GM12864 (cell line): ENCODE data around the gene HOXD1.

Experiments used
- DNase-seq: peaks from one replicate; pipeline ENCODE4 v3.0.0-alpha.2; 2011; ENCODE audit warnings: low read depth
- H3K4me3 ChIP-seq: 2 replicates; pipeline ENCODE4 v1.5.1; 2011; ENCODE audit warnings: mild to moderate bottlenecking, low read depth, low read length, control low read depth
- TF ChIP-seq, protein P1 (sequence below): IDR thresholded peaks from 2 replicates; pipeline ENCODE4 v1.5.1; 2011; ENCODE audit warnings: low read depth, mild to moderate bottlenecking, moderate library complexity, low read length, control low read depth, inconsistent platforms; ENCODE audit errors: missing control alignments

The HOXD1 gene

GRCh38 chr2:176155356-176156044 is 33.0 kb upstream of the HOXD1 start:
- DNase-seq = no peak
- TF ChIP-seq, protein P1, sequence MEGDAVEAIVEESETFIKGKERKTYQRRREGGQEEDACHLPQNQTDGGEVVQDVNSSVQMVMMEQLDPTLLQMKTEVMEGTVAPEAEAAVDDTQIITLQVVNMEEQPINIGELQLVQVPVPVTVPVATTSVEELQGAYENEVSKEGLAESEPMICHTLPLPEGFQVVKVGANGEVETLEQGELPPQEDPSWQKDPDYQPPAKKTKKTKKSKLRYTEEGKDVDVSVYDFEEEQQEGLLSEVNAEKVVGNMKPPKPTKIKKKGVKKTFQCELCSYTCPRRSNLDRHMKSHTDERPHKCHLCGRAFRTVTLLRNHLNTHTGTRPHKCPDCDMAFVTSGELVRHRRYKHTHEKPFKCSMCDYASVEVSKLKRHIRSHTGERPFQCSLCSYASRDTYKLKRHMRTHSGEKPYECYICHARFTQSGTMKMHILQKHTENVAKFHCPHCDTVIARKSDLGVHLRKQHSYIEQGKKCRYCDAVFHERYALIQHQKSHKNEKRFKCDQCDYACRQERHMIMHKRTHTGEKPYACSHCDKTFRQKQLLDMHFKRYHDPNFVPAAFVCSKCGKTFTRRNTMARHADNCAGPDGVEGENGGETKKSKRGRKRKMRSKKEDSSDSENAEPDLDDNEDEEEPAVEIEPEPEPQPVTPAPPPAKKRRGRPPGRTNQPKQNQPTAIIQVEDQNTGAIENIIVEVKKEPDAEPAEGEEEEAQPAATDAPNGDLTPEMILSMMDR = no peak

DNA sequence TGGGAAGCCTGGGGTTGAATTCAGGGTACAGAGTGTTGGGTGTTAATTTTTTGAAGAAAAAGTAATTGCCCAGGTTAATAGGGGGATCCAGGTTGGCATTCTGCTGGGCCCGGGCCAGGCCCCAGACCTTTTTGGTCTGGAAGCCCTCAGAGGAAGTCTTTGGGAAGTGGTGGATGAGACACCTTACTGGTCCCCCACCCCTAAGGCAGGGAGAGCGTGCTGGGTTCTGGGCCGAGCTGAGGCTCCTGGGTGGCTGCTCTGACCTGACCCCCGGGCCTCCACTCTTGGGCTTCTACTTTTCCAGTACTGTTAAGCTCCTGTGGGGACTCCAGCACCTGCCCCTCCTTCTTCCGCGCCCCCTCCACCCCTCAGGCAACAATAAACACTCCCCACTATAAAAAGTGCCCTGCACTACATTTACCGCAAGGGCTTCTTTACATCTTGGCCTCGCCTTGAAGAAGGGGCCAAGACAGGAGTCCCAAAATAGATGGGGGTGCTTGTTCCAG is 32.1 kb upstream of the HOXD1 start:
- no peak for DNase-seq
- H3K4me3 ChIP-seq = no peak overlapping the region
- TF ChIP-seq, protein P1 = no peak

More at GRCh38 chr2:176155356-176156044, 33.0 kb upstream of the HOXD1 start:
- H3K4me3 ChIP-seq = no peak overlapping the region

DNA sequence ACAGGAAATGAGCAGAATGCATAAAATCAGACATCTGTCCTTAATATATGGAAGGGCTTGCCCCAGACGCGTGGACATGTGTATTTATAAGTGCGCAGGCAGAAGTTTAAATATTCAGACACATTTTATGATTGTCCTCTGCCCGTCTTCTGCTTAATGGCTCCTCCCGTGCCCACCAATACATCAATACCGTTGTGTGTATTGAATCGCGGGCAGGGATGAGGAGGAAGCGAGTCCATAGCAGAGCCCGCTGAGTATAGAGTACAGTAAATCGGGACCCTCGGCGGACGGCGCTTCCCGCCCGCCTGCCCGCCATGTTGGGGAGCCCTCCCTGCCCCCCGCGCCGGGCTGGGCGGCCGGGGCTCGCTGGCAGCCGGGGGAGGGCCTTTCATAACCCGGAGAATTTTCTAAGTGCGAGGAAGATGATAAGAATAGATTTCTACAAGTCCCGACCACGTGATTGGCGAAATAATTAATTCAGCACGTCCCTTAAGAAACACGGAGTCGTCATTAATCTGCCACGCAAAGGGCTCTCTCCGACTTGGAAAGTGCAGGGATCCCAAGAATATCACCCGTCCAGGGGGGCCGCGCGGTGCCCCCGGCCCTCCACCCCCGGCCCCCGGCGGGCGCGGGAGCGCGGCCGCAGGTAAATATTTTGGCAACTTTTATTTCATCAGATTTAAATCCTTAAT is 31.5 kb upstream of the HOXD1 start, which contains the start of gene HOXD3:
HOXD3 (plus strand) TSS at position 501 of the 692 bp plus-strand sequence. CDS start 11,808 bp downstream, outside the sequence.
- H3K4me3 ChIP-seq = no peak within 1 kb of the TSS
- DNase-seq = no peak
- TF ChIP-seq, protein P1 = no peak

- TF ChIP-seq, protein P1 = no peak
- no peak for DNase-seq
- H3K4me3 ChIP-seq = no peak overlapping the region
Measured at GRCh38 chr2:176157499-176158185, 30.8 kb upstream of the HOXD1 start.

DNA sequence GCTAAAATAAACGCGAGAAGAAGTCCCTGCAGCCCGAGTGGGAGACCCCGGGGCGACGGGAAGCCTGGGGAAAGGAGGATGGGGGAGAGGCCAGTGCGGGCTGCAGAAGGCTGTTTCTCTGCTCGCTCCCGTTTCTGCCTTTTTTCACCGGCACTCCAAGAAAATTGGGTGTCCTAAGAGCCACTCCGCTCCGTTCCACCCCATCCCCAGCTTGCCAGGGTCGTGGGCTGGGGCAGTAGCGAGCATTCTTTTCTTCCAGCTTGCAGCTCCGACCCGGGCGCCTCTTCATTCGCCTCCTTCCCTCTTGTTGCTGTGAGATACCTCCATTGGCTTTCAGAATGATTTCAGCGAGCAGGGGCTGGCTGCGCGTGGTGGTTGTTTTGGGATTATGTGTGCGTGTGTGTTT is 30.3 kb upstream of the HOXD1 start:
- no peak for DNase-seq
- no peak overlapping the region for H3K4me3 ChIP-seq
- TF ChIP-seq, protein P1 = no peak

GRCh38 chr2:176158855-176159662 is 29.4 kb upstream of the HOXD1 start:
- TF ChIP-seq, protein P1 = no peak
- DNase-seq = no peak
- H3K4me3 ChIP-seq = no peak overlapping the region
